ENCODE measurements around the gene SDK1. TPM values are rescaled to one million over a fixed set of nuclear protein-coding genes. Genes with fewer than 3 reads are reported as not detected.

The SDK1 gene
- total and polyA plus RNA-seq, 10 of the 15 experiments (the other 5 are each of a cell fraction or from before 2014, with no cell fraction given): 0.14 to 0.33 TPM; not detected in 8

GRCh38 chr7:4040109-4040928 is 739.3 kb downstream of the SDK1 start:
- FAIRE-seq (no peak), ATAC-seq (no peak), DNase-seq (ENCODE audit: low read depth, low spot score) (no peak)
- Histone ChIP-seq H3K79me2 (ENCODE audit: control insufficient read depth, insufficient read depth, low read length) (no peaks in the 10 kb centered on the region), H3K36me3 (ENCODE audit: control insufficient read depth in 2 of 2, insufficient read depth in 2 of 2, low read length in 1 of 2) (no peaks in the 10 kb centered on the region), H4K20me1 (ENCODE audit: control insufficient read depth, insufficient read depth) (no peaks in the 10 kb centered on the region), H3K4me2 (ENCODE audit: control insufficient read depth, insufficient read depth) (no peak overlapping the region), H3K27me3 (replicated peaks in 1 of 2; ENCODE audit: control insufficient read depth in 2 of 2, insufficient read depth in 2 of 2, low read length in 1 of 2) (no peaks in the 10 kb centered on the region), H3K4me1 (ENCODE audit: control insufficient read depth, insufficient read depth, low read length) (no peaks in the 10 kb centered on the region), H3K9ac (ENCODE audit: control insufficient read depth, insufficient read depth, low read length) (no peak overlapping the region), H3K27ac (ENCODE audit: control insufficient read depth, insufficient read depth) (no peak overlapping the region), H3K4me3 (no peak overlapping the region), H3K9me3 (replicated peaks; ENCODE audit: control insufficient read depth, insufficient read depth, low read length) (no peaks in the 10 kb centered on the region; the same call in 2 of the 3 replicates), H2AFZ (ENCODE audit: control insufficient read depth, low read depth, low read length) (no peak overlapping the region)
- RAD21 ChIA-PET (ENCODE audit: unreplicated experiment): no interaction called here
- TF ChIP-seq ZNF24 (IDR thresholded peaks at IDR 0.05) (no peak), CHD1 (IDR thresholded peaks at IDR 0.05; ENCODE audit: low read depth, low read length) (no peak), TAF1 (IDR thresholded peaks at IDR 0.05; ENCODE audit: borderline replicate concordance, low read depth, low read length) (no peak), FOS (IDR thresholded peaks at IDR 0.05; ENCODE audit: borderline replicate concordance, extremely low read depth, insufficient read length) (no peak), RB1 (IDR thresholded peaks at IDR 0.05; ENCODE audit: borderline replicate concordance) (no peak), MXI1 (IDR thresholded peaks at IDR 0.05; ENCODE audit: low read depth, low read length) (no peak), SIX5 (IDR thresholded peaks at IDR 0.05; ENCODE audit: low read depth, low read length, severe bottlenecking) (no peak), PAX5 (IDR thresholded peaks at IDR 0.05; ENCODE audit: borderline replicate concordance, low read depth, low read length) (no peak), SREBF2 (IDR thresholded peaks at IDR 0.05; ENCODE audit: low read length) (no peak), RAD21 (IDR thresholded peaks at IDR 0.05; ENCODE audit: insufficient read depth, low read depth, low read length) (no peak)
- TF ChIP-seq, protein P1, sequence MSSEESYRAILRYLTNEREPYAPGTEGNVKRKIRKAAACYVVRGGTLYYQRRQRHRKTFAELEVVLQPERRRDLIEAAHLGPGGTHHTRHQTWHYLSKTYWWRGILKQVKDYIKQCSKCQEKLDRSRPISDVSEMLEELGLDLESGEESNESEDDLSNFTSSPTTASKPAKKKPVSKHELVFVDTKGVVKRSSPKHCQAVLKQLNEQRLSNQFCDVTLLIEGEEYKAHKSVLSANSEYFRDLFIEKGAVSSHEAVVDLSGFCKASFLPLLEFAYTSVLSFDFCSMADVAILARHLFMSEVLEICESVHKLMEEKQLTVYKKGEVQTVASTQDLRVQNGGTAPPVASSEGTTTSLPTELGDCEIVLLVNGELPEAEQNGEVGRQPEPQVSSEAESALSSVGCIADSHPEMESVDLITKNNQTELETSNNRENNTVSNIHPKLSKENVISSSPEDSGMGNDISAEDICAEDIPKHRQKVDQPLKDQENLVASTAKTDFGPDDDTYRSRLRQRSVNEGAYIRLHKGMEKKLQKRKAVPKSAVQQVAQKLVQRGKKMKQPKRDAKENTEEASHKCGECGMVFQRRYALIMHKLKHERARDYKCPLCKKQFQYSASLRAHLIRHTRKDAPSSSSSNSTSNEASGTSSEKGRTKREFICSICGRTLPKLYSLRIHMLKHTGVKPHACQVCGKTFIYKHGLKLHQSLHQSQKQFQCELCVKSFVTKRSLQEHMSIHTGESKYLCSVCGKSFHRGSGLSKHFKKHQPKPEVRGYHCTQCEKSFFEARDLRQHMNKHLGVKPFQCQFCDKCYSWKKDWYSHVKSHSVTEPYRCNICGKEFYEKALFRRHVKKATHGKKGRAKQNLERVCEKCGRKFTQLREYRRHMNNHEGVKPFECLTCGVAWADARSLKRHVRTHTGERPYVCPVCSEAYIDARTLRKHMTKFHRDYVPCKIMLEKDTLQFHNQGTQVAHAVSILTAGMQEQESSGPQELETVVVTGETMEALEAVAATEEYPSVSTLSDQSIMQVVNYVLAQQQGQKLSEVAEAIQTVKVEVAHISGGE (CRISPR knock-in tag; IDR thresholded peaks at IDR 0.05): no peak
- TF ChIP-seq, protein P2, sequence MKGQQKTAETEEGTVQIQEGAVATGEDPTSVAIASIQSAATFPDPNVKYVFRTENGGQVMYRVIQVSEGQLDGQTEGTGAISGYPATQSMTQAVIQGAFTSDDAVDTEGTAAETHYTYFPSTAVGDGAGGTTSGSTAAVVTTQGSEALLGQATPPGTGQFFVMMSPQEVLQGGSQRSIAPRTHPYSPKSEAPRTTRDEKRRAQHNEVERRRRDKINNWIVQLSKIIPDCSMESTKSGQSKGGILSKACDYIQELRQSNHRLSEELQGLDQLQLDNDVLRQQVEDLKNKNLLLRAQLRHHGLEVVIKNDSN (IDR thresholded peaks at IDR 0.05; ENCODE audit: borderline replicate concordance, extremely low read length, insufficient read depth, low read depth, low read length): no peak
- CTCF ChIA-PET: no interaction called here
- POLR2A ChIA-PET: no interaction called here
- WGBS (ENCODE audit: insufficient coverage, insufficient replicate concordance, low lambda C conversion rate, missing lambda C conversion rate): 0% methylated on average over 20 of the region's 20 CpGs
- in situ Hi-C loops (cut with MboI) (no loop called here), intact Hi-C loops (cut with micrococcal nuclease; ENCODE audit: unreplicated experiment) (no loop called here)
- BruUV-seq (replicated peaks): no TSS peak
- SMC1A ChIA-PET (ENCODE audit: uncharacterized antibody, unreplicated experiment): no interaction called here

All from GM12878 (cell line).